IPS DF 6.9 (cell line): Measurements from ENCODE around the gene KLHL29.

Source experiments
- DNase-seq: peaks from one replicate; pipeline ENCODE4 v3.0.0-alpha.2; 2013; ENCODE audit warnings: low read depth, low spot score
- H3K27ac ChIP-seq: one replicate; pipeline ENCODE4 v1.5.1; 2013; ENCODE audit warnings: low read length, control low read depth
- H3K27me3 ChIP-seq: 2 replicates; pipeline ENCODE4 v1.6.1; 2013; ENCODE audit warnings: mild to moderate bottlenecking, low read length; ENCODE audit not compliant: control insufficient read depth, insufficient read depth
- H3K36me3 ChIP-seq: 2 replicates; pipeline ENCODE4 v1.6.1; 2013; ENCODE audit warnings: low read length; ENCODE audit not compliant: control insufficient read depth, insufficient read depth
- H3K4me1 ChIP-seq: 2 replicates; pipeline ENCODE4 v1.6.1; 2013; ENCODE audit warnings: low read length; ENCODE audit not compliant: control insufficient read depth, insufficient read depth
- H3K4me3 ChIP-seq: 2 replicates; pipeline ENCODE4 v1.5.1; 2013; ENCODE audit warnings: mild to moderate bottlenecking, low read length
- H3K9me3 ChIP-seq: 2 replicates; pipeline ENCODE4 v1.6.1; 2013; ENCODE audit warnings: low read length, inconsistent platforms; ENCODE audit not compliant: control insufficient read depth, insufficient read depth
- WGBS: extraction: QIAGEN DNeasy Blood & Tissue Kit; methylation state at CpG from one replicate; pipeline ENCODE4 v1.1.7; 2013; ENCODE audit warnings: mixed read lengths, missing lambda C conversion rate; ENCODE audit not compliant: insufficient read length, insufficient coverage; 5-methylcytosine and 5-hydroxymethylcytosine counted together

Gene KLHL29

GRCh38 chr2:23393722-23394121, 8.7 kb downstream of the KLHL29 start:
- Histone ChIP-seq H3K36me3 (no peaks in the 10 kb centered on the region), H3K4me3 (no peak overlapping the region), H3K4me1 (0 out of 2 replicates have a peak, but pooled peaks cover 1% of the 10 kb centered on the region), H3K27me3 (no peaks in the 10 kb centered on the region), H3K9me3 (no peaks in the 10 kb centered on the region), H3K27ac (no peak overlapping the region)
- WGBS, result no CpG with 5 or more reads among the region's 8 CpGs
- no peak for DNase-seq

DNA sequence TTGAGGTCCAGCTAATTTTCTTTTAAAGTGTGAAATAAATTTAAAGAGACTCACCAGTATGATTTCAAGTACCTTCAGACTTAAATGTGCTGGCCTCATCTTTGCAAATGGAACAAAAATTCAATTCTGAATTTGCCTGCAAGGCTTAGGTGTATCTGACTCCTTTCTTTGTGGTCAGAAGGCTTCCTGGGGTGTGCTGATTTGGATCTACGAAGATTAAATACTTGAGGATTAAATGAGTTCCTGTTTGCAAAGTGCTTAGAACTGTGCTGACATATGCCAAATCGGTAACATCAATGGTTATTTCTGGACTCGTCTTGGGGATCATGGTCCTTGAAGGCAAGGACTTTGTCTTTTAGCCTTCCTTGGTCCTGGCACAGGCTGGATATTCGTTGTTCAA, 9.7 kb downstream of the KLHL29 start:
- no CpG with 5 or more reads among the region's 4 CpGs for WGBS
- Histone ChIP-seq H3K4me3 (no peak overlapping the region), H3K27ac (no peak overlapping the region), H3K4me1 (0 out of 2 replicates have a peak, but pooled peaks cover 1% of the 10 kb centered on the region), H3K36me3 (no peaks in the 10 kb centered on the region), H3K9me3 (no peaks in the 10 kb centered on the region), H3K27me3 (no peaks in the 10 kb centered on the region)
- DNase-seq, result no peak

DNA sequence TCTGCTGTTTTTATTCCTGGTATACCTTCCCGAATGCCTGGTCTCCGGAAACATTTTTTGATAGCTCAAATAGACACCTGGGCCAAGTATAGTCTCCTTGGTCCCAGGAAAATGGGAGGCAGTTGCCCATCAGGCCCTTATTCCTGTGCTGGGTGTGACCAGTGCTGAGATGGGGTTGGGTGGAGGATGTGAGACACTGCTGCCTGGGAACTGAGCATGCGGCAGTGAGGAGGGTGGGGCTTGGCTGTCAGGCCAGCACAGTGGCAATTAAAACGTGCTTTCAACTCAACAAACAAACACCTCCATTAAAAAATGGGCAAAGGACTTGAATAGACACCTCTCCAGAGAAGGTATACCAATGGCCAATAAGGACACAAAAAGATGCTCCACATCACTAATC, 12.5 kb downstream of the KLHL29 start:
- Histone ChIP-seq H3K4me1 (0 out of 2 replicates have a peak, but pooled peaks cover 1% of the 10 kb centered on the region), H3K9me3 (no peaks in the 10 kb centered on the region), H3K27ac (no peak overlapping the region), H3K4me3 (no peak overlapping the region), H3K36me3 (no peaks in the 10 kb centered on the region), H3K27me3 (no peaks in the 10 kb centered on the region)
- no CpG with 5 or more reads among the region's 4 CpGs for WGBS
- DNase-seq, result no peak

DNA sequence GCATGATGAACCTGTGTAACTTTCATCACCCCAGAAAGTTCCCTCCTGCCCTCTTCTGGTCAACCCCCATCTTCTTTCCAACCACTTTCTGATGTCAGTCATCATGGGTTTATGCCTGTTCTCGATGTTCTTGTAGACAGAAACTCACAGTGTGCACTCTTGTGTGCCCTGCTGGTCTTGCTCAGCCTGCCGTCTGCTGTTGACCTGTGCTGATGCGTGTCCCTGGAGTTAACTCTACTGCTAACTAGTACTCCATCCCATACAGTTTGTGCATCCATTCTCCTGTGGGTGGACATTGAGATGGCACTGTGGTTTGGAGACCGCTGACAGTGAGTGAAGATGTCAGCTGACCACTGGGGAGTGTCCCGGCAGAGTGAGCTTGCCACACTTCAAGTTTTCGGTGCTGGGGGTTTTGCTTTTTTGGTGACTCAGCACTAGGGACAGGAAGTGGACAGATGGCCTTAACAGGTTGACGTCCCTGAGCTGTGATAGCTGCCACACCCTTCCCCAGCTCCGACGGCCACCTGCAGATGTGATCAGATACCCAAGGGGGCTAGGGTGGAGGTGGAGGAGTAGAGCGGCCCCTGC, 14.8 kb downstream of the KLHL29 start:
- Histone ChIP-seq H3K36me3 (no peaks in the 10 kb centered on the region), H3K9me3 (no peaks in the 10 kb centered on the region), H3K4me3 (no peak overlapping the region), H3K27ac (no peak overlapping the region), H3K4me1 (0 out of 2 replicates have a peak, but pooled peaks cover 1% of the 10 kb centered on the region), H3K27me3 (no peaks in the 10 kb centered on the region)
- WGBS, result no CpG with 5 or more reads among the region's 10 CpGs
- DNase-seq, result no peak

DNA sequence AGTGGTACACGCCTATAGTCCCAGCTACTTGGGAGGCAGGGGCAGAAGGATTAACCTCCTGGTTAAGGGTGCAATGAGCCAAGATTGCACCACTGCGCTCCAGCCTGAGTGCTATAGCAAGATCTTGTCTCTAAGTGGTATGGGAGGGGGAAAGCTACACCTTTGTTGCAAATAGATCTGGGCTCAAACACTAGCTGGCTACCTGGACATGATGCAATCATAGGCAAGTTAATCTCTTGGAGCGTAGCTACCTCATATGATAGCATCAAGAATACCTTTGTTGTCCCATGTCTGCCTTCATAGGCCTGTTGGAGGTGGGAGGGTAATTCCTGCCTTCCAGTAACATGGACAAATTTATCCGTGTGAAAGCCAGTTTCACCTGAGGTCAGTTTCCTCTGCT, 15.7 kb downstream of the KLHL29 start:
- Histone ChIP-seq H3K4me3 (no peak overlapping the region), H3K4me1 (0 out of 2 replicates have a peak, but pooled peaks cover 1% of the 10 kb centered on the region), H3K9me3 (no peaks in the 10 kb centered on the region), H3K27ac (no peak overlapping the region), H3K27me3 (no peaks in the 10 kb centered on the region), H3K36me3 (no peaks in the 10 kb centered on the region)
- WGBS, result no CpG with 5 or more reads among the region's 4 CpGs
- no peak for DNase-seq

- H3K27me3 ChIP-seq, result no peaks in the 10 kb centered on the region
- no peak overlapping the region for H3K4me3 ChIP-seq
- no peak for DNase-seq
- H3K36me3 ChIP-seq, result no peaks in the 10 kb centered on the region
- no CpG with 5 or more reads among the region's 14 CpGs for WGBS
- H3K4me1 ChIP-seq, result 0 out of 2 replicates have a peak, but pooled peaks cover 1% of the 10 kb centered on the region
- H3K9me3 ChIP-seq, result no peaks in the 10 kb centered on the region
- no peak overlapping the region for H3K27ac ChIP-seq
Measured at GRCh38 chr2:23401427-23402204, 16.6 kb downstream of the KLHL29 start.

DNA sequence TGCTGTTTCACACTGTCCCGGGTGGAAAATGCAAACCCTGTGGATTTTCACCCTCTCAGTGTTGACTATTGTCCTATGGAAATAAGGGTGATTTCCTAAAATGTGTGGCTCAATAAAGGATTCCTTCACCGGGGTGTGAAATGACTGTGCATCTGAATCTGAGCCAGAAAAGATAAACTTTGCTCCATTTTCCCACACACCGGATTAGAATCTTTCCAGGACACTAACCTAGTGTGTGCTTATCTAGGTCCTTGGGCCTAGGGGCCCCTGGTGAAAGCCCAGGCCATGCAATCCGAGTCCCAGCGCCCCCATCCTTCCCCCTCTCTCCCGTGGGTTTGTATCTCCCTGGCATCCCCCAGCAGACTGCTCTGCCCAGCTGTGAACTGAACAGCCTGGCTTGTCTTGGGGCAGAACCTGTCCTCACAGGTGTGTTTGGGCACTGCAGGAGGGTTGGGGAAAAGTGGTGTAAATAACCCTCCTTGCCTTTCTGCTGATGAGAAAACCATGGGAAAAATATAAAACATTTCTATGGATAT, 17.3 kb downstream of the KLHL29 start:
- Histone ChIP-seq H3K9me3 (no peaks in the 10 kb centered on the region), H3K4me3 (no peak overlapping the region), H3K27me3 (no peaks in the 10 kb centered on the region), H3K27ac (no peak overlapping the region), H3K36me3 (no peaks in the 10 kb centered on the region), H3K4me1 (no peaks in the 10 kb centered on the region)
- no CpG with 5 or more reads among the region's 6 CpGs for WGBS
- no peak for DNase-seq

DNA sequence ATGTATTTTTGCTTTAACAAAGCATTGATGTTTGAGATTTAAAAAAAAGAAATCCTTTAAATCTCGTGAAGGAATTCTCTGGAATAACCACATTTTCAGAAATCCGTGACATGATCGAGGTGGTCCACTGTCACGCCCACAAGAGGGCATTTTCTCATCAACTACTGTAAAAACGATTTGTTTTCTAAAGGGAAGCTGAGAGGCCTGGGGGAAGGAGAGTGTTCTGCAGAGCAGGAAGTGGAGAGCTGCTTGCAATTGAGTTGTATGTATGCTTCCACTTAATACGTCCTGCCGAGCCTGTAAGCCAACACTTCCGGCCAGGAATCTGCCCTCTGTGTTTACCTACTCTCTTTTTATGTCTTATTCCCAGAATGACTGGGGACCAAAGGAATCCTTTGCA, 19.4 kb downstream of the KLHL29 start:
- Histone ChIP-seq H3K4me3 (no peak overlapping the region), H3K27ac (no peak overlapping the region), H3K4me1 (no peaks in the 10 kb centered on the region), H3K27me3 (no peaks in the 10 kb centered on the region), H3K36me3 (no peaks in the 10 kb centered on the region), H3K9me3 (no peaks in the 10 kb centered on the region)
- no CpG with 5 or more reads among the region's 8 CpGs for WGBS
- no peak for DNase-seq

DNA sequence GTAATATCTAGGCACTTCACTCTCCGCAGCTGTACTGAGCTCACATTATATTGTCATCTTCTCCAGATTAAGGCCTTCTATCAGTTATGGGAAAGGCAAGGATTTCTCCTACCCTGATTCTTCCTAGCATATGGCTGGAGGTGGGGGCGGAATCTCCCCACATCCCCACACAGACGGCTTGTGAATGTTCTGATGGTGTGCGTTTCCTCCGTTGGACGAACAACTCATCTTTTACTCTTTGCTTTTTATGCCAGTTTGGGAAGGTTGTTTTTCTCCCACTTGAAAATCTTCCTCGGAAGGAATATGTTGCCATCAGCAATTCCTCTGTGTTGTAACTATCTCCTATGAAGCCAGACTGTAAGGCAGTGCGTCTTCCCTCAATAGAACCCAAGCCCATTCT, 24.3 kb downstream of the KLHL29 start:
- H3K4me1 ChIP-seq, result no peaks in the 10 kb centered on the region
- H3K27ac ChIP-seq, result no peak overlapping the region
- no peaks in the 10 kb centered on the region for H3K36me3 ChIP-seq
- DNase-seq, result no peak
- H3K4me3 ChIP-seq, result no peak overlapping the region
- H3K9me3 ChIP-seq, result no peaks in the 10 kb centered on the region
- H3K27me3 ChIP-seq, result no peaks in the 10 kb centered on the region
- no CpG with 5 or more reads among the region's 8 CpGs for WGBS

GRCh38 chr2:23410596-23410995, 25.6 kb downstream of the KLHL29 start:
- Histone ChIP-seq H3K36me3 (no peaks in the 10 kb centered on the region), H3K27me3 (no peaks in the 10 kb centered on the region), H3K4me3 (no peak overlapping the region), H3K4me1 (no peaks in the 10 kb centered on the region), H3K27ac (no peak overlapping the region), H3K9me3 (no peaks in the 10 kb centered on the region)
- no CpG with 5 or more reads among the region's 6 CpGs for WGBS
- no peak for DNase-seq
